Transverse colon (tissue), 4 donors: Measurements from ENCODE around the gene SUSD4. TPM values are rescaled to one million over a fixed set of nuclear protein-coding genes. Genes with fewer than 3 reads are reported as not detected.

Experiments
- DNase-seq: peaks from one replicate; pipeline ENCODE4 v3.0.0-alpha.2; 2019
- H3K27ac ChIP-seq, 4 donors: fragments of 200-600 bp; sonication (generic); 2 replicates each; pipeline ENCODE4 v1.5.1; 2016 to 2018; ENCODE audit warnings: inconsistent platforms in 4 of 4
- H3K27me3 ChIP-seq: fragments of 200-600 bp; sonication (generic); 2 replicates; pipeline ENCODE4 v1.5.1; 2017; ENCODE audit warnings: inconsistent platforms
- H3K36me3 ChIP-seq, 4 donors: fragments of 200-600 bp; sonication (generic); 2 replicates each; pipeline ENCODE4 v1.5.1; 2017 to 2019; ENCODE audit warnings: inconsistent platforms in 4 of 4
- H3K4me1 ChIP-seq, 4 donors: fragments of 200-600 bp; sonication (generic); 2 replicates each; pipeline ENCODE4 v1.5.1; 2017 to 2020; ENCODE audit warnings: inconsistent platforms in 4 of 4
- H3K4me3 ChIP-seq, 4 donors: fragments of 200-600 bp; sonication (generic); 1 replicate in 1 of 4; 2 replicates in 3 of 4; pipeline versions ENCODE4 v1.5.1 to v1.6.1; 2017 to 2019; ENCODE audit warnings: inconsistent platforms in 4 of 4
- H3K9me3 ChIP-seq, 2 donors: fragments of 200-600 bp; sonication (generic); 2 replicates each; pipeline ENCODE4 v1.5.1; 2017 to 2019; ENCODE audit warnings: inconsistent platforms in 2 of 2
- EP300 ChIP-seq: sonication (generic); formaldehyde crosslinking; IDR thresholded peaks from one replicate; pipeline ENCODE4 v1.6.1; 2017; ENCODE audit warnings: antibody characterized with exemption, low read depth
- POLR2A ChIP-seq: fragments of 450-650 bp; IDR thresholded peaks from one replicate; pipeline ENCODE4 v1.6.1; 2016; ENCODE audit warnings: antibody characterized with exemption, mild to moderate bottlenecking, moderate library complexity
- POLR2AphosphoS5 ChIP-seq, 3 donors: sonication (generic); formaldehyde crosslinking; IDR thresholded peaks; one replicate each; pipeline ENCODE4 v1.6.1; 2016; ENCODE audit warnings: antibody characterized with exemption in 3 of 3
- WGBS, 2 donors: methylation state at CpG; one replicate each; pipeline ENCODE4 v1.1.5; 2018; ENCODE audit warnings: low coverage in 1 of 2; 5-methylcytosine and 5-hydroxymethylcytosine counted together
- in situ Hi-C, 4 donors: fragments of 200-750 bp; cut with MboI; loops; one replicate each; pipeline versions ENCODE4 v1.15.0 to v1.15.1; 2017; ENCODE audit warnings: low sequenced_read_pairs in 3 of 4, low pct_ligation_motif_present in 1 of 4, low pct_unique_long_range_greater_than_20kb in 1 of 4
- intact Hi-C: fragments of 100-400 bp; cut with DNase I; formaldehyde crosslinking; loops from one replicate; pipeline ENCODE4 v1.15.1; 2023; ENCODE audit warnings: low total_unique reads
- total RNA-seq, 4 donors: library from RNA; depleted of rRNA; stranded (reverse); fragments of >200 nt; gene quantifications; one replicate each; pipeline ENCODE4 v1.1.0, GENCODE V29; 2016
- TF ChIP-seq, protein P1 (sequence below), 5 experiments: fragments of 200-600 bp in 3 of 5; fragments of 450-650 bp in 2 of 5; sonication (generic) in 3 of 5; IDR thresholded peaks; 1 replicate in 2 of 5; 2 replicates in 3 of 5; pipeline ENCODE4 v1.5.1; 2016 to 2017; ENCODE audit warnings: antibody characterized with exemption in 5 of 5, inconsistent platforms in 3 of 5, mild to moderate bottlenecking in 2 of 5, moderate library complexity in 1 of 5

The SUSD4 gene
- total RNA-seq, 4 donors from 2014 or later: 0.32 to 1.2 TPM; not detected in 2

DNA sequence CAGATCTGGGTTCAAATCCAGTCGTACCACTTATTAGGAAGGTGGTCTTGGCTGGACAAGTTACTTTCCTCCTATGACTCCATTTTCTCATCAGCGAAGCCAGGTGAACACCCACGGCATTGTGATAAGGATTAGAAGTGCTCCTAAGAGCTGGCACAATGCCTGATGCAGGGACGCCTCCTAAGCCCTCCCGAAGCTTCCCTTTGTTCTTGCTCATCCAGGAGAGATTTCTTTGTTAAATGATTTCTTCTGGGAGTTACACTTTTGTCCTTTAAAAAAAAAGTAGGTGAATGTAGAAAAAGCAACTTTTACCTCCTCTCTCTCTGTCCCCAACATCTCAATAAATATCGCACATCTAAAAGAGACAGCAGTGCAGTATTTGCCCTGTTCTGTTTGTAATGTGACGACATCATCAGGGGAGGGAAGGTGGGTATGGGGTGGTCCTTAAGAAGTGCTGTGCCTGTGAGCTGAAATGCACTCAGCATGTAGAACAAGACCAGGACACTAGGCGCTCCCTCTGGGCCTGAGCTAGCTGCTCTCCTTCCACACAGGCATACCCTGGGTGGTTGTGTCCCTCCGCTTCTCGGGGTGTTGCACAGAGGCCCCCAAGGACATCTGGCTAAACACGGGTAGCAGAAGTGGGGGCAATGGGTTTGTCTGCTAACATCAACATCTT, 43.9 kb downstream of the SUSD4 start:
- Histone ChIP-seq H3K27ac (no peak overlapping the region), H3K36me3 (no peaks in the 10 kb centered on the region), H3K4me1 (no peaks in the 10 kb centered on the region), H3K9me3 (no peaks in the 10 kb centered on the region), H3K27me3 (no peaks in the 10 kb centered on the region), H3K4me3 (no peak overlapping the region)
- no peak for DNase-seq
- intact Hi-C loops (no loop called here), in situ Hi-C loops (no loop called here)
- WGBS, 2 donors: 82 to 89% methylated on average over 6 to 11 of the region's 11 CpGs
- TF ChIP-seq POLR2A: no peak

DNA sequence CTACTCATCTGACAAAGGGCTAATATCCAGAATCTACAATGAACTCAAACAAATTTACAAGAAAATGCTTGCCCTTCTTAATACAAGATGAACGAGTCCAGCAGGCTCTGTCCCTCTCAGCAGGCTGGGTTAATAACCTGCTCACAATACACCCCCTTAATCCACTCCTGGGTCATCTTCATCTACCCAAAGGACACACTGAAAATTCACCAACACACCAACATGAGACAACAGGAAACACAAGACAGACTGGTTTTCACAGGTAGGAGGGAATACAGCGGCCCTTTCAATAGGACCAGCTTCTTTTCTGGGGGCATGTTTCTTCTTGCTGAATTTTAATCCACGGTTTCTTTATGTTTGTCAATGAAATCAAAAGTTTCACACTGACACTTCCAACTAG, 44.6 kb downstream of the SUSD4 start:
- no peaks in the 10 kb centered on the region for H3K4me1 ChIP-seq

DNA sequence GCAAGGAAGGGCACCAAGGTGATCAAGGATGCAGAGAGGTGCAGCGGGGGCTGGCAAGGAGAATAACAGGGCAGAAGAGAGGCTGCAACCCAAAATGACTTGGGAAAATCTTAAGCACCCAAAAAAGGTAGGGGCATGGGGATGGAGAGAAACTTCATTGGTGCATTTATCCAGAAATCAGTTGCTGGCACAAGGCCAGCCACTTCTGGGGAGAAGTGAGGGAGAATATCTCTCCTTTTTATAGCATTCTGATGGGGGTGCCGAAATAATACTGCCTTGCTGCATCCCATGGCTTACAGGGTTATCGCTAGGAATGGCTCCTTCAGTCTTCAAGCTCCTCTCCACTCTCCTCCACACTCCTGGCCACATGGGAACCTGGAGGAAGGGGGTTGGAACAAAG, 47.9 kb downstream of the SUSD4 start:
- Histone ChIP-seq H3K4me3 (no peak overlapping the region), H3K27me3 (no peaks in the 10 kb centered on the region), H3K9me3 (no peaks in the 10 kb centered on the region), H3K4me1 (no peaks in the 10 kb centered on the region), H3K36me3 (no peaks in the 10 kb centered on the region), H3K27ac (no peak overlapping the region)
- intact Hi-C loops (no loop called here), in situ Hi-C loops (no loop called here)
- 85 to 89% methylated on average over 3 of the region's 3 CpGs for WGBS, 2 donors
- TF ChIP-seq, protein P1, sequence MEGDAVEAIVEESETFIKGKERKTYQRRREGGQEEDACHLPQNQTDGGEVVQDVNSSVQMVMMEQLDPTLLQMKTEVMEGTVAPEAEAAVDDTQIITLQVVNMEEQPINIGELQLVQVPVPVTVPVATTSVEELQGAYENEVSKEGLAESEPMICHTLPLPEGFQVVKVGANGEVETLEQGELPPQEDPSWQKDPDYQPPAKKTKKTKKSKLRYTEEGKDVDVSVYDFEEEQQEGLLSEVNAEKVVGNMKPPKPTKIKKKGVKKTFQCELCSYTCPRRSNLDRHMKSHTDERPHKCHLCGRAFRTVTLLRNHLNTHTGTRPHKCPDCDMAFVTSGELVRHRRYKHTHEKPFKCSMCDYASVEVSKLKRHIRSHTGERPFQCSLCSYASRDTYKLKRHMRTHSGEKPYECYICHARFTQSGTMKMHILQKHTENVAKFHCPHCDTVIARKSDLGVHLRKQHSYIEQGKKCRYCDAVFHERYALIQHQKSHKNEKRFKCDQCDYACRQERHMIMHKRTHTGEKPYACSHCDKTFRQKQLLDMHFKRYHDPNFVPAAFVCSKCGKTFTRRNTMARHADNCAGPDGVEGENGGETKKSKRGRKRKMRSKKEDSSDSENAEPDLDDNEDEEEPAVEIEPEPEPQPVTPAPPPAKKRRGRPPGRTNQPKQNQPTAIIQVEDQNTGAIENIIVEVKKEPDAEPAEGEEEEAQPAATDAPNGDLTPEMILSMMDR (IDR thresholded peaks at IDR 0.05): no peak
- TF ChIP-seq POLR2A: no peak
- TF ChIP-seq EP300: no peak
- TF ChIP-seq POLR2AphosphoS5 (IDR thresholded peaks at IDR 0.05): no peak
- DNase-seq: no peak

More for the DNA sequence above, 44.6 kb downstream of the SUSD4 start:
- Histone ChIP-seq H3K27me3 (no peaks in the 10 kb centered on the region), H3K9me3 (no peaks in the 10 kb centered on the region), H3K4me3 (no peak overlapping the region), H3K27ac (no peak overlapping the region), H3K36me3 (no peaks in the 10 kb centered on the region)
- WGBS, 2 donors: 72 to 75% methylated on average over 2 to 3 of the region's 3 CpGs
- no peak for TF ChIP-seq POLR2A
- TF ChIP-seq, protein P1 (IDR thresholded peaks at IDR 0.05): no peak
- TF ChIP-seq POLR2AphosphoS5 (IDR thresholded peaks at IDR 0.05): no peak
- intact Hi-C loops (no loop called here), in situ Hi-C loops (no loop called here)
- DNase-seq: no peak

DNA sequence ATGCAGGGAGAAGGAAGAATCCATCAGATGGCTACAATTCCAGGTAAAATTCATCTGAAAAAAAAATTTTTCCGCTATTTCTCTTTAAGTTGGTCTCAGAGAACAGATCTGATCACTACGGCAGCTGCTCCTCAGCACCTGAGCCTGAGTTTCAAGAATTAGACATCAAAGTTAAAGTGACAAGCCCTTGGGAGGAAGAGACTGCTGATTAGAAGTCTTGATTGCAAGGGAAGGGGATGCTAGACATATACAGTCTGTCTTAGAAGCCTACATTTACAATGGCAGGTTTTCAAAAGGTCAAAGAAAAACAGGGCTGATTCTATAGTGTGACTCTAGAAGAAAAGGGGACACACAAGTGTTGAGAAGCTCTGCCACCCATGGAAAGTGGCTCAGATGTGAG, 48.3 kb downstream of the SUSD4 start:
- Histone ChIP-seq H3K9me3 (no peaks in the 10 kb centered on the region), H3K27me3 (no peaks in the 10 kb centered on the region), H3K4me3 (no peak overlapping the region), H3K36me3 (no peaks in the 10 kb centered on the region), H3K27ac (no peak overlapping the region), H3K4me1 (no peaks in the 10 kb centered on the region)
- intact Hi-C loops: no loop called here
- no peak for TF ChIP-seq POLR2AphosphoS5 (IDR thresholded peaks at IDR 0.05)
- TF ChIP-seq, protein P1 (IDR thresholded peaks at IDR 0.05): no peak
- no peak for TF ChIP-seq EP300
- TF ChIP-seq POLR2A: no peak
- 57 to 66% methylated on average over 2 of the region's 2 CpGs for WGBS, 2 donors
- DNase-seq: no peak
- in situ Hi-C loops: no loop called here

GRCh38 chr1:223313415-223313754, 50.6 kb downstream of the SUSD4 start:
- Histone ChIP-seq H3K27ac (no peak overlapping the region), H3K4me1 (no peaks in the 10 kb centered on the region), H3K9me3 (no peaks in the 10 kb centered on the region), H3K4me3 (no peak overlapping the region), H3K36me3 (no peaks in the 10 kb centered on the region), H3K27me3 (no peaks in the 10 kb centered on the region)
- DNase-seq: no peak
- TF ChIP-seq, protein P1 (IDR thresholded peaks at IDR 0.05): no peak
- no peak for TF ChIP-seq POLR2AphosphoS5 (IDR thresholded peaks at IDR 0.05)
- no peak for TF ChIP-seq EP300
- TF ChIP-seq POLR2A: no peak
- intact Hi-C loops (no loop called here), in situ Hi-C loops (no loop called here)
